Gastrocnemius medialis (tissue), 4 donors: ENCODE measurements around the gene ASPRV1. TPM values are rescaled to one million over a fixed set of nuclear protein-coding genes. Genes with fewer than 3 reads are reported as not detected.

Source experiments
- ATAC-seq, 2 donors: fragments of 150-250 bp; one replicate each; pipeline ENCODE4 v1.9.1; 2016
- DNase-seq, 2 donors: peaks; one replicate each; pipeline ENCODE4 v3.0.0-alpha.2; 2019
- H3K27ac ChIP-seq, 4 donors: fragments of 200-600 bp; sonication (generic); 1 replicate in 1 of 4; 2 replicates in 3 of 4; pipeline ENCODE4 v1.5.1; 2016 to 2018; ENCODE audit warnings: mild to moderate bottlenecking in 2 of 4, moderate library complexity in 1 of 4
- H3K27me3 ChIP-seq, 3 donors: fragments of 200-600 bp; sonication (generic) in 2 of 3; 1 replicate in 1 of 3; 2 replicates in 2 of 3; pipeline versions ENCODE4 v1.5.1 to v1.6.0; 2016 to 2019; ENCODE audit warnings: mild to moderate bottlenecking in 1 of 3, moderate library complexity in 1 of 3
- H3K36me3 ChIP-seq, 2 donors: fragments of 200-600 bp; sonication (generic) in 1 of 2; one replicate each; pipeline ENCODE4 v1.5.1; 2017 to 2018
- H3K4me1 ChIP-seq, 2 donors: fragments of 200-600 bp; sonication (generic) in 1 of 2; one replicate each; pipeline ENCODE4 v1.5.1; 2016 to 2017; ENCODE audit warnings: mild to moderate bottlenecking in 2 of 2
- H3K4me3 ChIP-seq, 4 donors: fragments of 200-600 bp; sonication (generic) in 3 of 4; 1 replicate in 1 of 4; 2 replicates in 3 of 4; pipeline ENCODE4 v1.5.1; 2016 to 2019; ENCODE audit warnings: mild to moderate bottlenecking in 2 of 4
- H3K9me3 ChIP-seq, 3 donors: fragments of 200-600 bp; sonication (generic) in 2 of 3; 1 replicate in 1 of 3; 2 replicates in 2 of 3; pipeline ENCODE4 v1.5.1; 2016 to 2019
- CTCF ChIP-seq, 5 experiments: fragments of 450-650 bp in 3 of 5; fragments of 200-600 bp in 2 of 5; sonication (generic) in 2 of 5; IDR thresholded peaks in 4 of 5; conservative IDR thresholded peaks in 1 of 5; 1 replicate in 4 of 5; 2 replicates in 1 of 5; pipeline ENCODE4 v1.5.1; 2016 to 2019; ENCODE audit warnings: antibody characterized with exemption in 5 of 5, mild to moderate bottlenecking in 3 of 5, moderate library complexity in 3 of 5
- POLR2A ChIP-seq, 2 donors: fragments of 450-650 bp; IDR thresholded peaks; one replicate each; pipeline ENCODE4 v1.6.1; 2017; ENCODE audit warnings: antibody characterized with exemption in 2 of 2, mild to moderate bottlenecking in 2 of 2, moderate library complexity in 2 of 2
- in situ Hi-C, 4 donors: fragments of 200-750 bp; cut with MboI; loops; one replicate each; pipeline versions ENCODE4 v1.15.0 to v1.8.0; 2017; ENCODE audit warnings: low sequenced_read_pairs in 4 of 4
- intact Hi-C: fragments of 100-400 bp; cut with DNase I; formaldehyde crosslinking; loops from one replicate; pipeline ENCODE4 v1.15.1; 2023; ENCODE audit warnings: low total_unique reads
- total RNA-seq, 4 donors: library from RNA; depleted of rRNA; stranded (reverse); fragments of >200 nt; gene quantifications; one replicate each; pipeline versions ENCODE4 v1.1.0 to v1.2.3, GENCODE V29; 2016

ASPRV1 gene
- total RNA-seq, 4 donors from 2014 or later, result 0.39 to 3.1 (median 0.61) TPM

DNA sequence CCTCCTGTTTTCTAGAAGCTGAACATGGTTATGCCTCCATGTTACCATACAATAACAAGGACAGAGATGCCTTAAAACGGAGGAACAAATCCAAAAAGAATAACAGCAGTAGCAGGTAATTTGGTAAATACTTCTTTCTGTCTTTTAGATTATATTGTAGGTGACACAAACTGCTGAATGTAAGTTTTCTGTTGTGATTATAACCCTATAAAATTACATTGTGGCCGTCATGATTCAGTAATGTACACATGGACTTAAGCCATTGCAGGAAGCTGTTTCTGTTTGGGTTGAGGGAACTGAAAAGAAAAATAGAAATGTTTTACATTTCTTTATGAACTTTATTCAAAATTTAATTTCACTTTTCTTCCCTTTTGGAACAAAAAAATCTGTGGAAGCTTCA lies 45.3 kb downstream of the ASPRV1 start:
- Histone ChIP-seq H3K27me3 (no peaks in the 10 kb centered on the region), H3K27ac (peak overlapping the region; percentile 96 to 98 (median 96)), H3K4me3 (peak overlapping the region; percentile 84 to 98 (median 86)), H3K9me3 (no peaks in the 10 kb centered on the region), H3K36me3 (peaks cover 0 to 9% of the 10 kb centered on the region in 2 donors), H3K4me1 (peaks cover 30 to 45% of the 10 kb centered on the region in 2 donors)
- ATAC-seq, result no peak
- in situ Hi-C loops, result loop anchor here (5.0 to 25.0 kb wide), 5 partner anchors 146 to 389 kb away; partner anchors contain the start of genes SNRPG (in 2 of the 4) and FAM136A (in 1 of the 4)
- TF ChIP-seq POLR2A (IDR thresholded peaks at IDR 0.05), result no peak
- TF ChIP-seq CTCF (IDR thresholded peaks at IDR 0.05 in 4 of 5, conservative IDR thresholded peaks at IDR 0.05 in 1 of 5), result no peak
- intact Hi-C loops, result loop anchor here (10.0 kb wide), 1 partner anchor 171 kb away; the partner anchor contains the start of gene ANXA4
- no peak for DNase-seq

DNA sequence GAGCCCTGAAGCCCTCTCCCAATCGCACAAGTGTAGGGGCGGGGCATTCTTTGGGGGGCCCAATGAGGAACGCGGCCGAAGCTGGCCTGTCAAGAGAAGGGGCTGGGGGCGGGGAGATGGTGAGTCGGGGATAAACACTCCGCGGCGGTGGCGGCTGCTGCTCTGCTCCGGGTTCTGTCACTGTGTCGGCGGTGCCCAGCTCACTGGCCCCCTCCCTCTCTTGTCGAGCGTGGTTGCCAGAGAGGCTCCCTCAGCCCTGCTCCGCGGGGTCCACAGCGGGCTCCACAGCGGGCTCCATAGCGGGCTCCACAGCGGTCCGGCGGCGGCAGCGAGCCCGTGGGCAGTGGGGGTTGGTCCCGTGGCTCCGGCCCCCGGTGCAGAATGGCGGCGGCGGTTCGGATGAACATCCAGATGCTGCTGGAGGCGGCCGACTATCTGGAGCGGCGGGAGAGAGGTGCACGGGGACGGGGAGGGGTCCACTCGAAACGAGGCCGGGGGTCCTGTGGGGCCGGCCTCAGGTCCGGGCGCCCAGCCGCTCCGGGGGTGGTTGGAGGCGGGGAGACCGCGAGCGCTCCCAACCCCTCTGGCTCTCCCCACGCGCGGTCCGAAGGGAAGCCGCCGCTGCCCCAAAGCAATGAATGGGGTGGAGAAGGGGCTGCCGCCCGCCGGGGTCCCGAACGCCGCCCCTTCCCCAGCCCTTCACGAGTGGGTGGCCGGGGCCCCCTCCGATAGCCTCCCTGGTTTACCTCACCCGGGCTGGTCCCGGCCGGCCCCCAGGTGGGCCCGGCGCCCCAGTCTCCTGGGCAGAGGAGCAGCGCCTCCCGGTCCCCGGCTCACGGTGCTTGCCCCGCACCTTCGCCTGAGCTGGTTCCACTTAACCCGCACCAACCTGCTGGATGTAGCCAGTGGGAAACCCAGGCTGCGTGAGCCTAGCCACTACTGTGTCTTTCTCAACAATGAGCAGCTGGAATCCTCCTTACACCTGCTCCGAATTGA lies 46.2 kb downstream of the ASPRV1 start, which contains the start of gene MXD1:
TSS of gene MXD1 (plus strand) at position 160 of the 996 bp plus-strand sequence. CDS start at position 382, 222 bp downstream.
- intact Hi-C loops, result loop anchor here (1.0 to 10.0 kb wide), 6 partner anchors 155 to 378 kb away; partner anchors contain the start of genes ANXA4, C2orf42 and SNRPG
- no peaks in the 10 kb centered on the region for H3K9me3 ChIP-seq
- peak within 1 kb of the TSS; percentile 85 to 98 (median 86) for H3K4me3 ChIP-seq
- in situ Hi-C loops, result loop anchor here (5.0 to 25.0 kb wide), 7 partner anchors 147 to 390 kb away; partner anchors contain the start of genes SNRPG (in 2 of the 4) and FAM136A (in 1 of the 4)
- peaks cover 0 to 7% of the 10 kb centered on the region in 2 donors for H3K36me3 ChIP-seq
- DNase-seq (peak; percentile 15 to 24), ATAC-seq (peak; percentile 15 to 29)
- TF ChIP-seq CTCF (IDR thresholded peaks at IDR 0.05 in 4 of 5, conservative IDR thresholded peaks at IDR 0.05 in 1 of 5) (no peak), POLR2A (IDR thresholded peaks at IDR 0.05) (peak; percentile 97 to 98)
- H3K27me3 ChIP-seq, result no peaks in the 10 kb centered on the region
- peaks cover 30 to 45% of the 10 kb centered on the region in 2 donors for H3K4me1 ChIP-seq
- H3K27ac ChIP-seq, result peak within 1 kb of the TSS; percentile 96 to 99 (median 98)

- H3K36me3 ChIP-seq, result peaks cover 0 to 11% of the 10 kb centered on the region in 2 donors
- H3K27me3 ChIP-seq, result no peaks in the 10 kb centered on the region
- in situ Hi-C loops, result loop anchor here in 3 of 4 donors (5.0 to 25.0 kb wide), 5 partner anchors 148 to 390 kb away; partner anchors contain the start of genes SNRPG (in 2 of the 3) and FAM136A (in 1 of the 3)
Observed at GRCh38 chr2:69914164-69914949, 47.1 kb downstream of the ASPRV1 start.

More at GRCh38 chr2:69914164-69914949, 47.1 kb downstream of the ASPRV1 start:
- intact Hi-C loops, result loop anchor here (1.0 to 10.0 kb wide), 6 partner anchors 156 to 378 kb away; partner anchors contain the start of genes ANXA4, C2orf42 and SNRPG
- ATAC-seq (peak; percentile 89 to 92), DNase-seq (peak; percentile 100)
- Histone ChIP-seq H3K27ac (peak overlapping the region; percentile 96 to 99 (median 98)), H3K4me1 (peaks cover 30 to 45% of the 10 kb centered on the region in 2 donors), H3K9me3 (no peaks in the 10 kb centered on the region), H3K4me3 (peak overlapping the region; percentile 77 to 87 (median 84))
- peak; percentile 72 to 80 for TF ChIP-seq POLR2A (IDR thresholded peaks at IDR 0.05)
- peak in 2 of 5 experiments; percentile 10 to 15 for TF ChIP-seq CTCF (IDR thresholded peaks at IDR 0.05 in 4 of 5, conservative IDR thresholded peaks at IDR 0.05 in 1 of 5)
